ENCODE results near the gene ALOXE3.
"Not testable (repeated sequence)": the region's sequence is repeated elsewhere in the genome, so short reads cannot be mapped to it uniquely, and the experiment has no call there.

Gene ALOXE3

DNA sequence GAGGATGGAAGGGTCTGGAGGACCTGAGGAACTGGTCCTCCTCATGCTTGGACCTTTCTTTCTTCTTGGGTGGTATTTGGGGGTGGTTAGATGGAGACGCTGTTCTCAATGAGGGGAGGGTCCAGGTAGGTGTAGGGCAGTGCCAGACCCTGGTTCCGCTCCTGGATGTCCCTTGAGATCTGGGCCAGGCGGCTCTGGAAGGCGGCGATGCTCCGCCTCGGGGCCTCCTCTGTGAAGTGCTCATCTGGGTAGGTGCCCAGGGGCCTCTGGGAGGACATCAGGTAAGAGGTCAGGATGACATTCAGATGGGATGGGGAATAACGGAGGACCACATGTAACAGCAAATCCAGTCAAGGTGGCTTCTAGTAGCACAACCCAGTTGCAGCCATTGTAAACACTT lies 21.8 kb downstream of the ALOXE3 start:
- DNase-seq (ENCODE audit: low read depth, low spot score) = no peak

GRCh38 chr17:8095361-8095760 lies 23.0 kb downstream of the ALOXE3 start:
- no peak for DNase-seq (ENCODE audit: low read depth, low spot score)

DNA sequence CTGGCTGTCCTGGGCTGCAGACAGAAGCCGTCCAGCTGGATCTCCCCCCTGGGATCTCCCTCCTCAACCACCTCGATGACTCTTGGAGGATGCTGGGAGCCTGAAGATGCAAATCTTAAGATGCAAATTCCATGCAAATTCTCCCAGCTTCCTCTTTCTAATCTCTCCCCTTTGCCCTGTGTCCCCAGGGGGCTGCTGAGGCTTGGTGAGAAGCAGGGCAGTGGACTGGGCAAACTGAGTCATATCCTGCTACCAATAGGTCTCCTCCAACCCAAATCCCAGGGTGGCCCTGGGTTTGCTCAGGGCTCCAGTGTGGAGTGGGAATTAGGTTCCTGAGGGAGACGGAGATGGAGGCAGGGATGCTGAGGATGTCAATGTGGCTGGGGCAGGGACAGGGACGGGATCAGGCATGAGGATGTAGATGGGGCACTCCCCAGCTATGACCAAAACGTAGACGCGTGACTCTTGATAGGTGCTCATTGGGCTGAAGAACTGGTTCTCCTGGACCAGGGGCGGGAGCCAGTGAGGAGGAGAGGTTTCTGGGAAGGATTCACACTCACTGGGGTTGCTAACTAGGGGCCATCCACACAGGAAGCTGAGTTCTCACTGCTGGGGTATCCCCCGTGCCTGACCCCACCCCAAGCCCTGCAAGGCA lies 27.2 kb downstream of the ALOXE3 start:
- DNase-seq (ENCODE audit: low read depth, low spot score) = no peak

- no peak for DNase-seq (ENCODE audit: low read depth, low spot score)
These were observed 28.6 kb downstream of the ALOXE3 start for GRCh38 chr17:8089728-8090127.

GRCh38 chr17:8087952-8088230 lies 30.4 kb downstream of the ALOXE3 start:
- no peak for DNase-seq (ENCODE audit: low read depth, low spot score)

GRCh38 chr17:8087075-8087951 lies 31.0 kb downstream of the ALOXE3 start, which contains the start of gene ALOX12B:
TSS of gene ALOX12B (minus strand) at chr17:8087716. CDS start at chr17:8087442, 274 bp downstream.
- no peak for DNase-seq (ENCODE audit: low read depth, low spot score)

- DNase-seq (ENCODE audit: low read depth, low spot score) = no peak
These were observed 34.1 kb downstream of the ALOXE3 start for GRCh38 chr17:8084250-8084649.

GRCh38 chr17:8082292-8082691 lies 36.0 kb downstream of the ALOXE3 start:
- no peak for DNase-seq (ENCODE audit: low read depth, low spot score)

GRCh38 chr17:8081876-8082275 lies 36.4 kb downstream of the ALOXE3 start:
- DNase-seq (ENCODE audit: low read depth, low spot score) = no peak

DNA sequence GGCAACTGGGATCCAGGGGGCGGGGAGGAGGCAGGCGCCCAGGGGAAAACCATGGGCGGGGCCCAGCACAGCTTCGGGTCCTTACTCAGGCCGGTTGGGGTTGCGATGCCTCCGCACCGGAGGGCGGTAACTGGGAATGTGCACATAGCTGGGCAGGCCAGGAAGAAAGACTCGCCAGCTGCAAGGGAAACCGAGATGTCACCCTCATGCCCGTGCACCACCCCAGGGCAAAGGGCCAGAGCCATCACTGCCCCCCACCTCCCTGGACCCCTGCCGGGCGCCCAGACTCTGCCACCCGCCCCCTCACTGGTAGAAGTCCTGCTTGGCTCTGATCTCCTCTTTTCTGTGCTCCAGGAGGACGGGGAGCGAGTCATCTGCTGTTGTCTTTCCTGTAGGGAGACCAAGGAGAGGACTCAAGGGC lies 37.5 kb downstream of the ALOXE3 start:
- no peak for DNase-seq (ENCODE audit: low read depth, low spot score)

DNA sequence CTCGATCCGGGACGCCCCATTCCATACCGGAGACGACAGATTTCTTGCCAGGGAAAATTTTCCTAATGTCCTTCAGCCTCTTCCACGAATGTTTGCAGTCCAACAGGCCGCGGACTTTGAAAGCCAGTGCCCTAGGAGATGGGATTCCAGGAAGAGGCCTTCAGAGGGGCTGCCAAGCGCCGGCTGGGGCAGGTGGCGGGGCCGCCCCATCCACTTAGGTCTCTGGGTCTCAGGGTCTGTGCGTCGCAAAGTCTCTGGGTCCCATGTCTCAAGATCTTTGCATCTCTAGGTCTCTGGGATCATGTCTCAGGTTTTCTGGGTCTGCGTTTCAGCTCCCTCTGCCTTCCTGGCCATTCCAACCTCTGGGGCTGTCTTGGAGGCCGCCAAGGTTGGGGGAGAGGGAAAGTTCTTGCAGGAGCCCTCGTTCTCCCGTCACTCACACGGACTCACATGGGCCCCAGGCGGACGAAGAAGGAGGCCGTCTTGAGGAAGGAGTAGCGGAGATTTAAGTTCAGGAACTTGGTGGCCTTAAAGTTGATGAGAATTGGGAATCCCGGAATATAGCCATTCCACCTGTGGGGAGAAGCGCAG lies 38.0 kb downstream of the ALOXE3 start:
- no peak for DNase-seq (ENCODE audit: low read depth, low spot score)

DNA sequence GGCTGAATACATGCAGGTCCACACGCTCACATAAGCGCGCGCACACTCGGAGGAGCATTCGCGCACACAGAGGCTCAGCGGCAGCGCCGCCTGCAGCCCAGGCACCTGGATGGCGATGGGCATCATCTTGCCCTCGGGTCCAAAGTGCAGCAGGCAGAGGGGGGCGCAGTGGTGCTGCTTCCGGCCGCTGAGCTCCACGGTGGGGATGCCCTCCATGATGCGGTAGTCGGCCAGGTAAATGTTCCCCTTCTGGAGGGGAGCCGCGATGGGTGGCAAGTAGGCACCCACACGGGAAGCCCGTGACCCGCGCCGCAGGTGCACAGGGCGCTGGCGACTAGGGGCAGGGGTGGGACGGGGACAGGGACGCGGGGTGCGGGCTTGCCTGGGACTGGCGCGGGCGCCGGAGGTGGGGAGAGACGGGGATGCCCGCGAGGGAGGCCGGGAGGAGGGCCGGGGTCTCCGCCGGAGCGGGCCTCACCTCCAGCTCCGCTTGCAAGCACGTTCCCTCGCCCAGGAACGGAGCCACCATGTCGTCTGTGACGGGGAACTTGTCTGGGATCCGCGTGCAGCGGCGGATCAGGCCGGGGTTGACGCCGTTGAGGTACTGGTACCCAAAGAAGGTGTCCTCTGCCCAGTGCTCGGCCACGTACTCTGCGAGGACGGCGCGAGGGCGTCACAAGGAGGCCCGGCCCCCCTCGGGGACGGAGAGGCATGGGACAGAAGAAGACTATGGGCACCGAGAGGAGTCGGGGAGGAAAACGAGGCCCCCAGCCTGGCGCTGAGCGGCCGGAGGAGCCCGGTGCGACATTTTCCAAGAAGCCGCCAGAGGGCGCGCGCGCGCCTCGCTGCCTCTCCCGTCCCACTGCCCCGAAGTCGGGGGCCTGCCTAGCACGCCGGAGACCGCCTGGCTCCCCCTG lies 38.8 kb downstream of the ALOXE3 start:
- DNase-seq (ENCODE audit: low read depth, low spot score) = peak; percentile 52

GRCh38 chr17:8077939-8078338 lies 40.4 kb downstream of the ALOXE3 start:
- not testable (repeated sequence) for DNase-seq (ENCODE audit: low read depth, low spot score)

GRCh38 chr17:8076502-8077266 lies 41.6 kb downstream of the ALOXE3 start:
- no peak for DNase-seq (ENCODE audit: low read depth, low spot score)

GRCh38 chr17:8075574-8076342 lies 42.6 kb downstream of the ALOXE3 start:
- no peak for DNase-seq (ENCODE audit: low read depth, low spot score)

DNA sequence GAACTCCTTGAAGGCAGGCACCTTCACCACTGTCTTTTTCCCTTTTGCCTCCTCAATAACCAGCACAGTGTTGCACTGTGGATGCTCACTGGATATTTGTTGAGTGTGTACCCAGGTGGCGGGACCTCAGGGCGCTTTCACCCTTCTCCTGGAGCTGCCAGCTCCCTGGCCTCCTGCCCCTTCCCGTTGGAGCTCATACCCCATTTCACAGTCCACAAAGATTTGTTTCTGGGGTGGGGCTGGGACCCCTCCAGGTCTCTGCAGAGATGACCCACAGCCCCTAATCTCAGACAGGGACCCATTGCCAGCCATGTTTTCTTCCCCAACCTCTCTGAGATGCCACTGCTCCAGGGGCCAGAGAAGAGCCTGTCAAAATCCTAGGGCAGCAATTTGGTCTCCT lies 43.2 kb downstream of the ALOXE3 start:
- DNase-seq (ENCODE audit: low read depth, low spot score) = no peak

DNA sequence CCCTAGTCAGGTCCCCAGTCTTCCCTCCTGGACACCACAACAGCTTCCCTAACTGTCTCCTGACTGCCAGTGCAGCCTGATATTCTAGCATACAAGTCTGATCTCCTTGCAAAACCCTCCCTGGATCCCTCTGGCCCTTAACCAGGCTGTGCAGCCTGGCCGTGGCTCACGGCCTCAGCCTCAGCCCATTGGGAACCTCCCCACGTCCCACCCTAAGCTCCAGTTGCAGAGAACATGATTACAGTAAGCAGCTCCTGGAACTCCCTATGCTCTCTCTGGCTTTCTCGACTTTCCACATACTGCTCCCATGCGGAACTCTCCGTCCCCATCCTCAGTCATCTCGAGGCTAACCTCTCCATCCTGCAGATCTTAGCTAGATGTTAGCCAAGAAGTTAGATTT lies 43.8 kb downstream of the ALOXE3 start:
- DNase-seq (ENCODE audit: low read depth, low spot score) = no peak

GRCh38 chr17:8073627-8074484 lies 44.5 kb downstream of the ALOXE3 start:
- peak; percentile 61 for DNase-seq (ENCODE audit: low read depth, low spot score)

GRCh38 chr17:8072729-8073461 lies 45.4 kb downstream of the ALOXE3 start:
- DNase-seq (ENCODE audit: low read depth, low spot score) = no peak

Data from activated CD4-positive, CD25-positive, alpha-beta regulatory T cell treated with anti-CD3 and anti-CD28 coated beads, Interleukin-2, amount 50 U/mL, for 16 hours (primary cell).